ENCODE data around the gene LYG2.
"Not testable (repeated sequence)": the region's sequence is repeated elsewhere in the genome, so short reads cannot be mapped to it uniquely, and the experiment has no call there.

Gene LYG2

GRCh38 chr2:99200076-99200800 lies 55.2 kb downstream of the LYG2 start:
- no peak for DNase-seq

GRCh38 chr2:99198103-99198841 lies 57.2 kb downstream of the LYG2 start:
- no peak for DNase-seq

- not testable (repeated sequence) for DNase-seq
These were observed 63.1 kb downstream of the LYG2 start for GRCh38 chr2:99192364-99192763.
